Astrocyte of the hippocampus (primary cell): Measurements from ENCODE around the gene EEPD1.
"Not testable (repeated sequence)": the region's sequence is repeated elsewhere in the genome, so short reads cannot be mapped to it uniquely, and the experiment has no call there.

Experiments used
- DNase-seq: peaks from one replicate; pipeline ENCODE4 v3.0.0; 2011; ENCODE audit warnings: low read depth, low spot score

Gene EEPD1

DNA sequence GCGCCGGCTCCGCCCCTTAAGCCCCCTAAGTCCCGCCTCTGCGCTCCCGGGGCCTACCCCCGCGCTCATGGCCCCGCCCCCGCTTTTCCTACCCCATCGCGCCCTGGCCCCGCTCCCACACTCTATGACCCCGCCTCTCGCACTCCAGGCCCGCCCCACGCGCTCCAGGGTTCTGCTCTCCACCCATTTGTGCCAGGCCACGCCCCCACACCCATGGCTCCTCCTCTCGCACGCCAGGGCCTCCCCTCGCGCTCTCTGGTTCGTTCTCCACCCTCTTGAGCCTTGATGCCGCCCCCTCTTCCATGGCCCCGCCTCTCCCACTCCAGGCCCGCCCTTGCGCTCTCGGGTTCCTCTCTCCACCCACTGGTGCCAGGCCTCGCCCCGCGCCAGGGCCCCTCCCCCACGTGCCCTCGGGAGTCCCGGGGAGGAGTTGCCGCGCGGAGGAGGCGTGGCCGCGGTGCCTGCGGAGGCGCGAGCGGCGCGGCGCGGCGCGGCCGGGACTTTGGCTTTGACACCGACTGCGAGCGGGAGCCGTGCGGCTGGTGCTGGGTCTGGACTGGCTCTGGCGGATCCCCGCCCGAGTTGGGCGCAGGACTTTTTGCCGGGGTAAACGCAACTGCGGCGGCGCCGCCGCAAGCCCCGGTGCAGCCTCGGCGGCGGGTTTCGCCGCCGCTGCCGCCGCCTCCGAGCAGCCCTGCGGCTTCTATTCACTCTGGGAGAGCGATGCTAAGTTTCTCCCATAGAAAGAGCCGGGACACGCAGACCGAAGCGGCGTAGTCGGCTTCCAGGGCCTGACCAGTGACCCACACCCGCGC is at the start of gene EEPD1:
TSS of gene EEPD1 (plus strand) at position 499 of the 815 bp plus-strand sequence. CDS start 1,071 bp downstream, outside the sequence.
- peak; percentile 100 for DNase-seq

GRCh38 chr7:36103837-36104561 is 49.1 kb upstream of the EEPD1 start:
- DNase-seq: no peak

DNA sequence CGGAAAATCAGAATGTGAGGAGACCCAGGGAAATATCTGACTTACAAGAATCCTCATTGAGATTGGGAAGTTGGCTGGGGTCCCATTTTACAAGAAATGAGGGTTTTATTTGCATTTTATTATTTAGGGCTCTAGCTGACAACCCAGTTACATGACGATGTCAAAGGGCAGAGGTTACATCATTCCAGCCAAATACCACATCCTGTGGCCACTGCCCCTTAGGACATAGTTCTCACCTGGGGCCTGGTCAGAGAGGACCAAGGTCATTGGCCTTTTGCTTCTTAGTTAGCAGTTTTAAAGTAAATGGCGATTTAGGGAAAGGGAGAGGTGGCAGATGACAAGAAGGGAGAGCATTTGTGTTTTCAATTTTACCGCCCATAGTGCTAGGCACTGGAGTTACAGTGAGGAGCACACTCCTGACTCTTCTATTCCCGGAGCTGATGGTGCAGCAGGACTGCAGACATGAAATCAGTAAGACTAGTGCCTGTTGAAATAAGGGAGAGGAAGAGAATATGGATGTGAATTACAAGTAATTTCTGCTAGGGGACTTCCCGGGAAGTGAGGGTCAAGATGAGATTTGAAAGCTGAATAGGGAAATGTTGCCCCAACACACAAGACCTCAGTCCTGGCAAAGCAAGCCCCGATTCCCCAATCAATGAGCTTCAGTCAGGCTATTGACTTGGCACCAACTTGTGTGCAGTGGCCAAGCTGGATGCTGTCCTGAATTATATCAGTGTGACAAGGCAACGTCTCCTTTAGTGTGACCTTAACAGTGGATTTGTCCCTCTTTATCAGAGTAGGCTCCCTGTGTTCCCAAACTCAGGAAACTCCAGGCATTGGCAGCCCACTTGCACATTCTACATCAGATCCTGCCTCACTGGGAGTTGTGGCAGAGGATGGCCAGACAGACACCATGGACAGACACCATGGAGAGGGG is 45.8 kb upstream of the EEPD1 start:
- DNase-seq: not testable (repeated sequence)

GRCh38 chr7:36107926-36108631 is 45.0 kb upstream of the EEPD1 start:
- DNase-seq: no peak

- DNase-seq: no peak
Observed at GRCh38 chr7:36109013-36109627, 43.9 kb upstream of the EEPD1 start.

- DNase-seq: no peak
Observed at GRCh38 chr7:36110584-36110983, 42.5 kb upstream of the EEPD1 start.

- no peak for DNase-seq
Observed at GRCh38 chr7:36112969-36113368, 40.1 kb upstream of the EEPD1 start.

- no peak for DNase-seq
Observed at GRCh38 chr7:36114355-36114754, 38.7 kb upstream of the EEPD1 start.

- peak; percentile 95 for DNase-seq
Observed at GRCh38 chr7:36115448-36116321, 37.4 kb upstream of the EEPD1 start.

GRCh38 chr7:36116347-36117202 is 36.5 kb upstream of the EEPD1 start:
- DNase-seq: peak; percentile 28

DNA sequence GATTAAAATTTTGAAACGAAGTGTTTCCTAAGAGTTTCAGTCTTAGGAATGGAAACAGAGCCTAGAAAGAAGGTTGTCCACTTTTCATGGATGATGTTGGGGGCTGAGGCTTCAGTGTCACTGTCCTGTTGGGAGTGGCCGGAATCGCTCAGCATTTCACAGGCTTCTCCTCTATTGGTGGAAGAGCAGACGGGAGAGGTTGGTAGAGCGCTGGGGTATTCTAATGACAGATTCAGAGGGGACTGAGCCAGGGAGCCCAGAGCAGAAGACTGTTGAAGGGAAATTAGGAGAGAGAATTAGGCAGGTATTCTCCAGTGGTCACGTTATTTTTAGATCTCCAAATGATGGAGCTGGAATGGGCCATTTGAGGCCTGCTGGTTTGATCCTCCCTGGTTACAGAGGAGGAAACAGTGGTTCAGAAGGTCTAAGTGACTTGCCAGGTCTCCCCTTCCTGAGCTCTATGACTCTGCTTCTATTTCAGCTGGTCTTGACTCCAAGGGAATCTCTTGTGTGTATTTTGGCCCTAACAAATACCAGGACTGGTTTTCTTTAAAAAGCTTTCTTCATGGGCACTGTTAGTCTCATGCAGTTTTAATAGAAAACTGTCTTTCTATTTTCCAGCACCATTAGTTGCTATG is 35.7 kb upstream of the EEPD1 start:
- DNase-seq: no peak

DNA sequence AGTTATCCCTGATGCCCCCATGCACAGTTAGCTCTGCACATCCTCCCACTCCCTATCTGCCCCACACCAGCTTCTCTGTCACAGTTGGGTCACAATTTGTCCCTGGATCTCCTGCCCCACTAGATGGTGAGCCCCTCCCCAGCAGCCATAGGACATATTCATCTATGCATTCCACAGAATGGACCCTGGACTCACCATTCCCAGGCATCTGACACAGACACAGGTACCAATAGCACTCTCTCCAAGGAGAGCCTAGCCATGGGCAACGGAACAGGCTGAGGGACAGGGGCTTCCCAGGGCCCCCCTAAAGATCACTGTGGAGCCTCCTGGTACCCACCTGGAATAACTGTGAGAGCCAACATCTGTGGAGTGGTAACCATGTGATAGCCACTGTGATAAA is 34.7 kb upstream of the EEPD1 start:
- DNase-seq: no peak

GRCh38 chr7:36119005-36119706 is 33.9 kb upstream of the EEPD1 start:
- peak; percentile 90 for DNase-seq

DNA sequence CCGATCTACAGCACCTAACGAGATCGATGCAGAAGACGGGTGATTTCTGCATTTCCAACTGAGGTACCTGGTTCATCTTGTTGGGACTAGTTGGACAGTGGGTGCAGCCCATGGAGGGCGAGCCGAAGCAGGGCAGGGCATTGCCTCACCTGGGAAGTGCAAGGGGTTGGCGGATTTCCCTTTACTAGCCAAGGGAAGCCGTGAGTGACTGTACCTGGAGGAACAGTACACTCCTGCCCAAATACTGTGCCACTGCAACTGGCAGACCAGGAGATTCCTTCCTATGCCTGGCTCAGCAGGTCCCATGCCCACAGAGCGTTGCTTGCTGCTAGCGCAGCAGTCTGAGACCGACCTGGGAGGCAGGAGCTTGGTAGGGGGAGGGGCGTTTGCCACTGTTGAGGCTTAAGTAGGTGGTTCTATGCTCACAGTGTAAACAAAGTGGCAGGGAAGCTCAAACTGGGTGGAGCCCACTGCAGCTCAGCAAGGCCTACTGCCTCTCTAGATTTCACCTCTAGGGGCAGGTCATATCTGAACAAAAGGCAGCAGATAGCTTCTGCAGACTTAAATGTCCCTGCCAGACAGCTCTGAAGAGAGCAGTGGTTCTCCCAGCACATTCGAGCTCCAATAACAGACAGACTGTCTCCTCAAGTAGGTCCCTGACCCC is 32.9 kb upstream of the EEPD1 start:
- not testable (repeated sequence) for DNase-seq

DNA sequence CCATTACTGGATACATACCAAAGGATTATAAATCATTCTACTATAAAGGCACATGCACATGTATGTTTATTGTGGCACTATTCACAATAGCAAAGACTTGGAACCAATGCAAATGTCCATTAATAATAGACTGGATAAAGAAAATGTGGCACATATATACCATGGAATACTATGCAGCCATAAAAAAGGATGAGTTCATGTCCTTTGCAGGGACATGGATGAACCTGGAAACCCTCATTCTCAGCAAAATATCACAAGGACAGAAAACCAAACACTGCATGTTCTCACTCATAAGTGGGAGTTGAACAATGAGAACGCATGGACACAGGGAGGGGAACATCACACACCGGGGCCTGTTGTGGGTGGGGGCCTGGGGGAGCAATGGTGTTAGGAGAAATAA is 27.4 kb upstream of the EEPD1 start:
- DNase-seq: not testable (repeated sequence)

- no peak for DNase-seq
Observed at GRCh38 chr7:36127075-36127740, 25.8 kb upstream of the EEPD1 start.
